Cardiac fibroblast (primary cell): ENCODE results near the gene PIMREG.
A peak's percentile ranks its signal among the peaks of the same experiment; 100 is the strongest.

ENCODE experiments used
- DNase-seq, 2 donors: peaks; one replicate each; pipeline versions ENCODE4 v3.0.0 to v3.0.0-alpha.2; 2010; ENCODE audit warnings: low read depth in 2 of 2
- H3K4me3 ChIP-seq, 2 donors: replicated peaks in 1 of 2; 1 replicate in 1 of 2; 2 replicates in 1 of 2; pipeline ENCODE4 v1.5.1; 2011; ENCODE audit warnings: low read depth in 2 of 2, low read length in 2 of 2, mild to moderate bottlenecking in 2 of 2, moderate library complexity in 1 of 2
- CTCF ChIP-seq: IDR thresholded peaks from one replicate; pipeline ENCODE4 v1.5.1; 2011; ENCODE audit warnings: low read depth, mild to moderate bottlenecking, low read length, inconsistent platforms

Gene PIMREG

GRCh38 chr17:6435968-6436367 is 8.3 kb upstream of the PIMREG start:
- peak; percentile 88 for TF ChIP-seq CTCF
- no peak overlapping the region for H3K4me3 ChIP-seq
- DNase-seq = peak; percentile 74 to 75

- H3K4me3 ChIP-seq = no peak overlapping the region
- no peak for DNase-seq
- no peak for TF ChIP-seq CTCF
Measured at GRCh38 chr17:6437466-6437865, 6.8 kb upstream of the PIMREG start.

- no peak for TF ChIP-seq CTCF
- H3K4me3 ChIP-seq = no peak overlapping the region
- no peak for DNase-seq
Measured at GRCh38 chr17:6437956-6438355, 6.3 kb upstream of the PIMREG start.

- no peak for TF ChIP-seq CTCF
- no peak overlapping the region for H3K4me3 ChIP-seq
- DNase-seq = no peak
Measured at GRCh38 chr17:6439951-6440350, 4.3 kb upstream of the PIMREG start.

GRCh38 chr17:6442775-6443174 is 1.5 kb upstream of the PIMREG start:
- no peak for TF ChIP-seq CTCF
- no peak overlapping the region for H3K4me3 ChIP-seq
- no peak for DNase-seq

- no peak for TF ChIP-seq CTCF
- DNase-seq = no peak
- peak overlapping the region; percentile 64 to 72 for H3K4me3 ChIP-seq
Measured at GRCh38 chr17:6444571-6445335, 498 bp downstream of the PIMREG start.
